GM06990 (cell line): ENCODE measurements around the gene LRRC8B.

ENCODE experiments used
- DNase-seq: peaks from one replicate; pipeline ENCODE4 v3.0.0-alpha.2; 2011; ENCODE audit not compliant: insufficient read length; ENCODE audit errors: extremely low read depth
- H3K27me3 ChIP-seq: replicated peaks from 2 replicates; pipeline ENCODE4 v1.6.0; 2011; ENCODE audit warnings: low read length; ENCODE audit not compliant: control insufficient read depth, insufficient read depth
- H3K36me3 ChIP-seq: 2 replicates; pipeline ENCODE4 v1.5.1; 2011; ENCODE audit warnings: low read length; ENCODE audit not compliant: control insufficient read depth, insufficient read depth
- H3K4me3 ChIP-seq: replicated peaks from 2 replicates; pipeline ENCODE4 v1.5.1; 2011; ENCODE audit warnings: low read depth, mild to moderate bottlenecking, control low read depth, low read length
- TF ChIP-seq, protein P1 (sequence below): IDR thresholded peaks from 2 replicates; pipeline ENCODE4 v1.5.1; 2011; ENCODE audit warnings: low read length, control low read depth, mild to moderate bottlenecking, inconsistent platforms; ENCODE audit not compliant: insufficient read depth, poor library complexity, severe bottlenecking

Gene LRRC8B

DNA sequence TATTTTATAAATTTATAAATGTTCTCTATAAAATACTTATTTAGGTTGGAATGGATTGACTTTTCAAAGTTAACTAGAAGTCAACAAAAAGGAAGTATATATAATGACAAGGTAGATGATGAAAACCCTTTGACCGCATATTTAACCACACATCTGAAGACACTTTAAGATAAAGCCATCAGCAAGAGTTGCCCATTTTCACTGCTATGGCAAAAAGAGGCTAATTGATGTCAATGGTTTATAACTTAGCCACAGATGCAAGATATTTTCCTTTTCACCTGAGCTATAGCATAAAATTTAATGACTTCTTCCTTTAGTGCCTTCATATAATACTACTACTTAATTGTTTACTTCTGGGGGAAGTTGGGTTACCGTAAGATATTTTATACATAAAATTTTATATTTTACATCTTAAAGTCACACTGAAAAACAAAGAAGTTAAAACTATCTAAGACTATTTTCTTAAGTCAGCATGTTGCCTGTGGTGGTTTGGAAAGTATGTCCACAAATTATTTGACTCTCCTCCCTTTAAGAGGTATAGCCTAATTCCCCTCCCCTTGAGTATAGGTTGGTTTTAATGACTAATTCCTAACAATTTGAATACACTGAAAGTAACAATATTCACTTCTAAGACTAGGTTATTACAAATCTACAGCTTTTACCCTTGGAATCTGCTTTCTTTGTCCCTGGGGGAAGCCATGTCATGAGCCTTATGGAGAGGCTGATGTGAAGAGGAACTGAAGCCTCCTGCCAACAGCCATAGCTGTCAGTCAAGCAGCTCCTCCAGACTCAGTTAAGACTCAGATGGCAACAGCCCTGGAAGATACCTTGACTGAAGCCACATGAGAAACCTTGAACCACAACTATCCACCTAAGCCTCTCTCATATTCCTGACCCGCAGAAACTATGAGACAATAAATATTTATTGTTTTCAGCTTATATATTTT is 40.3 kb upstream of the LRRC8B start:
- H3K27me3 ChIP-seq: 0 out of 2 replicates have a peak, but pooled peaks cover 1% of the 10 kb centered on the region
- no peak overlapping the region for H3K4me3 ChIP-seq
- no peak for DNase-seq
- TF ChIP-seq, protein P1, sequence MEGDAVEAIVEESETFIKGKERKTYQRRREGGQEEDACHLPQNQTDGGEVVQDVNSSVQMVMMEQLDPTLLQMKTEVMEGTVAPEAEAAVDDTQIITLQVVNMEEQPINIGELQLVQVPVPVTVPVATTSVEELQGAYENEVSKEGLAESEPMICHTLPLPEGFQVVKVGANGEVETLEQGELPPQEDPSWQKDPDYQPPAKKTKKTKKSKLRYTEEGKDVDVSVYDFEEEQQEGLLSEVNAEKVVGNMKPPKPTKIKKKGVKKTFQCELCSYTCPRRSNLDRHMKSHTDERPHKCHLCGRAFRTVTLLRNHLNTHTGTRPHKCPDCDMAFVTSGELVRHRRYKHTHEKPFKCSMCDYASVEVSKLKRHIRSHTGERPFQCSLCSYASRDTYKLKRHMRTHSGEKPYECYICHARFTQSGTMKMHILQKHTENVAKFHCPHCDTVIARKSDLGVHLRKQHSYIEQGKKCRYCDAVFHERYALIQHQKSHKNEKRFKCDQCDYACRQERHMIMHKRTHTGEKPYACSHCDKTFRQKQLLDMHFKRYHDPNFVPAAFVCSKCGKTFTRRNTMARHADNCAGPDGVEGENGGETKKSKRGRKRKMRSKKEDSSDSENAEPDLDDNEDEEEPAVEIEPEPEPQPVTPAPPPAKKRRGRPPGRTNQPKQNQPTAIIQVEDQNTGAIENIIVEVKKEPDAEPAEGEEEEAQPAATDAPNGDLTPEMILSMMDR: no peak
- H3K36me3 ChIP-seq: no peaks in the 10 kb centered on the region

DNA sequence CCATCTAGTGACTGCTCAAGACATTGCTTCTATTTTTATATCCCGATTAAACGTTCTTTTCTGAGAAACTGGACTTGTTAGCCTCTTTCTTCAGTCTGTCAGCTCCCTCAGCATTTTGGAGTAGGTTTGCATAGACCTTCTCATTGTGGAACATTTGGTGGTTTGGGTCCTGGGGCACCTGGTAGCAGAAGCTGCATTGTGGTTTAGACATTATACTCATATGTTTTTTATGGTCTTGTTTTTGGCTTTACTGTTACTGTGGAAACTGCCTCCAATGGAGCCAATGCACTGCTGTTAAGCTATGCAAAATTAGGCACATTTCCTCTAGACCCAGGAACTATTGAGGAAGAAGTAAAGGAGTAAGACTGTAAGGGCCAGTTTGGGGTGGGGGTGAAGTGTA is 36.7 kb upstream of the LRRC8B start:
- TF ChIP-seq, protein P1: no peak
- Histone ChIP-seq H3K27me3 (0 out of 2 replicates have a peak, but pooled peaks cover 1% of the 10 kb centered on the region), H3K4me3 (no peak overlapping the region), H3K36me3 (no peaks in the 10 kb centered on the region)
- DNase-seq: no peak

DNA sequence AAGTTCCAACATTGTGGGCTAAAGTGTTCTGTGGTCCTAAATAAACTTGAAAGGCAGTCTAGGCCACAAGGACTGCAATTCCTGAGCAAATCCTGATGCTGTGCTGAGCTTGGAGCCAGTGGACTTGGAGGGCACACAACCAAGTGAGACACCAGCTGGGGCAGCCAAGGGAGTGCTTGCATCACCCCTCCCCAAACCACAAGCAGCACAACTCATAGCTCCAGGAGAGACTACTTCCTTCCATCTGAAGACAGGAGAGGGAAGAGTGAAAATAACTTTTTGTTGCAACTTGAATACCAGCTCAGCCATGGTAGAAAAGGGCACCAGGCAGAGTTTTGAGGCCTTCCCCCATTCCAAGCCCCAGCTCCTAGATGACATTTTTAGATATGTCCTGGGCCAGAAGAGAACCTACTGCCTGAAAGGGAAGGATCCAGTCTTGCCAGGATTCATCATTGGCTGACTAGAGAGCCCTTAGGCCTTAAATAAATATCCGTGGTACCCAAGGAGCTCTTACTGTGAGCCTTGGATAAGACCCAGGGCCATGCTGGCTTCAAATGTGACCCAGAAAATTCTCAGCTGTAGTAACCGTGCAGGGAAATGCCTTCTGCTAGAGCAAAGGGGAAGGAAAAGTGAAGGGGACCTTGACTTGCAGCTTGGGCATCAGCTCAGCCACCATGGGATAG is 35.4 kb upstream of the LRRC8B start:
- no peak for DNase-seq
- H3K36me3 ChIP-seq: no peaks in the 10 kb centered on the region
- H3K4me3 ChIP-seq: no peak overlapping the region
- H3K27me3 ChIP-seq: 0 out of 2 replicates have a peak, but pooled peaks cover 1% of the 10 kb centered on the region
- TF ChIP-seq, protein P1: no peak

DNA sequence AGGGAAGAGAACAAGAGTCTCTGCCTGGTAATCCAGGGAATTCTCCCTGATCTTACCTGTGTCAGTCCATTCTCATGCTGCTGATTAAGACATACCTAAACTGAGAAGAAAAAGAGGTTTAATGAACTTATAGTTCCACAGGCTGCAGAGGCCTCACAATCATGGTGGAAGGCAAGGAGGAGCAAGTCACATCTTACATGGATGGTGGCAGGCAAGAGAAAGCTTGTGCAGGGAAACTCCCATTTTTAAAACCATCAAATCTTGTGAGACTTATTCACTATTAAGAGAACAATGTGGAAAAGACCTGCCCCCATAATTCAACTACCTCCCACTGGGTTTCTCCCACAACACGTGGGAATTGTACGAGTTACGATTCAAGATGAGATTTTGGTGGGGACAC is 34.2 kb upstream of the LRRC8B start:
- H3K4me3 ChIP-seq: no peak overlapping the region

DNA sequence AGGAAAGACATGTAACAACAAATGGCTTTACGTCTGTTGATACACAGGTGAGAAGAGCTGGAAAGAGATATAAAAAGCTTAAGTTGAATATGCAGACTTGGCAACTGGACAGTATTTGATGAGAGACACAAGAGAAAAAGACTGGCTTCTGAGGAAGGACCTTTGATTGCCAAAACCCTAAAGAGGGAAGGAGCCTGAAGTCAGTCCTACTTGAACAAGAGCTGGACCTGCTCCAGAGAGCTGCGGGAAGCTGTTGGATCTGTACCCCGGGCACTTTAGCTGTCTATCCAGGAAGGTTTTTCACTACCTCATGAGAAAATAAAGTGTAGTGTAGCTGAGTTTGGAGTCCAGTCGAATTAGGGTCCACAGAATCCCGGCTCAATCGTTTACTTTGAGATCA is 25.3 kb upstream of the LRRC8B start:
- H3K36me3 ChIP-seq: no peaks in the 10 kb centered on the region
- no peak overlapping the region for H3K4me3 ChIP-seq
- no peaks in the 10 kb centered on the region for H3K27me3 ChIP-seq
- no peak for DNase-seq
- TF ChIP-seq, protein P1: no peak

More for the DNA sequence above, 34.2 kb upstream of the LRRC8B start:
- TF ChIP-seq, protein P1: no peak
- no peaks in the 10 kb centered on the region for H3K36me3 ChIP-seq
- H3K27me3 ChIP-seq: 0 out of 2 replicates have a peak, but pooled peaks cover 1% of the 10 kb centered on the region
- no peak for DNase-seq
